ENCODE results near the gene PIAS1.

- TF ChIP-seq, protein P1, sequence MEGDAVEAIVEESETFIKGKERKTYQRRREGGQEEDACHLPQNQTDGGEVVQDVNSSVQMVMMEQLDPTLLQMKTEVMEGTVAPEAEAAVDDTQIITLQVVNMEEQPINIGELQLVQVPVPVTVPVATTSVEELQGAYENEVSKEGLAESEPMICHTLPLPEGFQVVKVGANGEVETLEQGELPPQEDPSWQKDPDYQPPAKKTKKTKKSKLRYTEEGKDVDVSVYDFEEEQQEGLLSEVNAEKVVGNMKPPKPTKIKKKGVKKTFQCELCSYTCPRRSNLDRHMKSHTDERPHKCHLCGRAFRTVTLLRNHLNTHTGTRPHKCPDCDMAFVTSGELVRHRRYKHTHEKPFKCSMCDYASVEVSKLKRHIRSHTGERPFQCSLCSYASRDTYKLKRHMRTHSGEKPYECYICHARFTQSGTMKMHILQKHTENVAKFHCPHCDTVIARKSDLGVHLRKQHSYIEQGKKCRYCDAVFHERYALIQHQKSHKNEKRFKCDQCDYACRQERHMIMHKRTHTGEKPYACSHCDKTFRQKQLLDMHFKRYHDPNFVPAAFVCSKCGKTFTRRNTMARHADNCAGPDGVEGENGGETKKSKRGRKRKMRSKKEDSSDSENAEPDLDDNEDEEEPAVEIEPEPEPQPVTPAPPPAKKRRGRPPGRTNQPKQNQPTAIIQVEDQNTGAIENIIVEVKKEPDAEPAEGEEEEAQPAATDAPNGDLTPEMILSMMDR (IDR thresholded peaks at IDR 0.05; ENCODE audit: extremely low read depth in 1 of 2, insufficient read depth in 1 of 2, low read depth in 1 of 2, low read length in 2 of 2), result no peak
- TF ChIP-seq FOS (IDR thresholded peaks at IDR 0.05; ENCODE audit: borderline replicate concordance, insufficient read depth, low read length) (no peak), EZH2 (IDR thresholded peaks at IDR 0.05; ENCODE audit: borderline replicate concordance, low read depth, low read length, severe bottlenecking) (no peak), MYC (IDR thresholded peaks at IDR 0.05; ENCODE audit: low read depth, low read length) (no peak)
Observed at GRCh38 chr15:68224546-68225250, 170.6 kb downstream of the PIAS1 start.

Measured in endothelial cell of umbilical vein (primary cell).